NCI-H82 (cell line): ENCODE results near the gene C1orf56.
"Not testable (repeated sequence)": the region's sequence is repeated elsewhere in the genome, so short reads cannot be mapped to it uniquely, and the experiment has no call there.

Experiments used
- DNase-seq: peaks from one replicate; lab custom pipeline; 2025; lab: John Stamatoyannopoulos, UW

C1orf56 gene

DNA sequence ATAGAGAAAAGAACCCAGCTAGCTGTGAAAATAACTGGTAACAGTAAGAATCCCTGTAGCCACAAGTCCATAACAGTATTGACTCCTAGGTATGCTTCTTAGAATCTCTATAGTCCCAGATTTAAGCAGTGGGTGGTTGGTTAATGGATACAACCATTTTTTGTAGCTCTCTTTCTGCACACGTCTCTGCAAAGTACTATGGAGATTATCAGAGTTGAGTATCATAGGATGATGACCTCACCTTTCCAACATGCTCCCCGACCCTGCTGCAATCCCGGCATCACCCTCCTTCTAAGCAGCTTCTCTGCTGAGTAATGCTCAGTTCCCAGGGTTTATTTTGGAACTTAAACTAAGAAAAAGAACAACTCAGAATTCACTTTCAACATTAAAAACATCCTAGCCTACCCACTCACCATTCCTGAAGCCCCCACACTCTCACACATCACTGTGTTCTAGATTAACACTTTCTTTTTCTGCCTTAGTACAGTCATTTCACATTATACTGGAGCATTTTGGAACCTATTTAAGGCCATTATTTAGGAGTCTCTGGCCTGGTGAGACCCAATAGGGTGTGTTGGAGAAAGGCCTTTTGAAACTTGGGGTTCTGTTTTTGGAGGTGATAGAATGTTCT lies 15.3 kb downstream of the C1orf56 start:
- peak; percentile 27 for DNase-seq

DNA sequence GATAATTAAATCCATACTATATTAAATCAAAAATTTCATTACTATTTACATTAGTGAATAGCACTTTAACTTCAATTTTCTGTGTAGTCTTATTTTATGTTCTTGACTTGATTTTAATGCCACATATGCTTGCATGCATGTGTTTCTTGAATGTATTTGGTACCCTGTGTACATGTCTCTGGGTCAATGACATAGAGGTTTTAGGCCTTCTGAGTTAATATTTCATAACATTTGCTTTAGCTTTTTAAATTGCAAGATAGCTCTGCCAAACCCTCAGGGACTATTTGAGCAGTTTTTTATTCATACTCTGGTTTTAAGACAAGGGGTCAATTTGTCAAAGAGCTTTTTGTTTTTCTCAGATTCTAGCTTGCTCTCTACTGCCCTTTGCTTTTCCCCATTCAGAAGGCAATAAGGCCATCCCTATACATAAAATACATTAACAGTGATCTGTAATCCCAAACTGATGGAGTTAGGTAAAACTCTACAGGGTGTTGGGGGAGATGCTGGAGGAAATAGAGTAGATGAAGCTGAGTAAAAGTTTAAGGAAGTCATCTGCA lies 17.6 kb downstream of the C1orf56 start:
- DNase-seq = no peak

DNA sequence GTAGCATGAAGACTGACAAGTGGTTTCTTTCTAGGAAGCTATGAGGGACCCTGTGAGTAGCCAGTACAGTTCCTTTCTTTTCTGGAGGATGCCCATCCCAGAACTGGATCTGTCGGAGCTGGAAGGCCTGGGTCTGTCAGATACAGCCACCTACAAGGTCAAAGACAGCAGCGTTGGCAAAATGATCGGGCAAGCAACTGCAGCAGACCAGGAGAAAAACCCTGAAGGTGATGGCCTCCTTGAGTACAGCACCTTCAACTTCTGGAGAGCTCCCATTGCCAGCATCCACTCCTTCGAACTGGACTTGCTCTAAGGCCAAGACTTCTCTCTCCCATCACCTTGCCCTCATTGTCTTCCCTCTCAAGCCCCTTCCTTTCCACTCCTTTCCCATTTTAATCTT lies 19.6 kb downstream of the C1orf56 start:
- DNase-seq = no peak

DNA sequence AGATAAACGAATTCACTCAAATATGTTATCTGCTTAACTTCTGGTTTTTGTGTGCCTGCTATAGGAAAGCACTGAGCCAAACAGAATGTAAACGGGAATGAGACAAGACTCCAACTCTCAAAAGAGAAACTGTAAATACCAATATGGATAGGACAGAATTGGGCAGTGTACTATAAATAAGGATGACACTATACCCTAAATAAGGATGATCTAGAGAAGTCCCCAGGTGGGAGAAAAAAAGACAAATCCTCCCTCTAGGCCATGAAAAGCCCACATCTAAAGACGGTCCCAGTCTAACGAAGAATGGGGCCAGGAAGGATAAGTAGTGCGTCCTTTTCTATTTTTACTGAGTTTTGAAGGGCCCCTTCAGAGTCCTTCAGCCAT lies 21.5 kb downstream of the C1orf56 start:
- DNase-seq = no peak

DNA sequence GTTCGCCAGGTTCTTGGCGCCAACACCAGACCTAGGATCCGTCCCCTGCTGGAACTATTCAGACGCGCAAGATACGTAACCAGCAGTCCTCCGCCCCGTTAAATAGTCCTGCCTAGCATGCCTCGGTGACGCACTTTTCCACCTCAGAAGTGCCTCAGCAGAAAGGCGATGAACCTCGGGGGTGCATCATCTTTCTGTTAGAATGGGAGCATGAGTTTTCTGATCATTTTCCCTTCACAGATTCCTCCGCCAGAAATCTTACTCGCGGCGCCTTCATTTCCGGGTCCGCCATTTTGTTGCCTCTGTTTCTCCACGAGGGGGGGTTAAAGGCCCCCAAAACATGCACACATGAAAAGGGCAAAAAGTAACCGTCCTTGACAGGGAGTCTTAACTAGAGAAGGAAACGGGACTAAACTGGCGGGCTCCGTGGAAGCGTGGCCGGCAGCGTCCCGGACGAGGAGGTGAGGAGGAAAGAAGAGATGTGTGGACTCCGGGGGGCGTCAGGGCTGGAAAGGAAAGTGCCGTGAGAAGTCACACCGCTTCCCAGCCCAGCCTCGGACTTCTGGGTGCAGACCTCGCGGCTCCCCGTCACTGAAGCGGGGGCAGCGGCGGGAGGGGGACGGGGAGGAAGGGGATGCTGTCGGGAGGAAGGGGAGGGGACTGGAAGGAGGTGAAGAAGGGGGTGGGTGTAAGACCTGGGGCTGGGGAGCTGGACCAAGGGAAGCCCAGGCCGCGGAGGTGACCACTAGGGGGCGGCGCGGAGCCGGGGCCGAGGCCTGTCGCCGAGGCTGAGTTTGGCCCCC lies 23.1 kb downstream of the C1orf56 start, which contains the start of gene GABPB2:
Gene GABPB2 (plus strand): TSS at position 288 of the 803 bp plus-strand sequence. CDS start 17,429 bp downstream, outside the sequence.
- peak; percentile 96 for DNase-seq

DNA sequence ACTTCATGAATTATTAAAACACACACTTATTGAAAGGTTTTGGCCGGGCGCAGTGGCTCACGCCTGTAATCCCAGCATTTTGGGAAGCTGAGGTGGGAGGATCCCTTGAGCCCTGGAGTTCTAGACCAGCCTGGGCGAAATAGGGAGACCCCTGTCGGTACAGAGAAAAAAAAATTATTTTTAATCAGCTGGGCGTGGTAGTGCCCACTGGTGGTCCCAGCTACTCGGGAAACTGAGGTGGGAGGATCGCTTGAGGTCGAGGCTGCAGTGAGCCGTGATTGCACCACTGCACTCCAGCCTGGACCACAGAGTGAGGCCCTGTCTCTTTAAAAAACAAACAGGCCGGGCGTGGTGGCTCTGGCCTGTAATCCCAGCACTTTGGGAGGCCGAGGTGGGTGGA lies 24.7 kb downstream of the C1orf56 start:
- peak; percentile 25 for DNase-seq

DNA sequence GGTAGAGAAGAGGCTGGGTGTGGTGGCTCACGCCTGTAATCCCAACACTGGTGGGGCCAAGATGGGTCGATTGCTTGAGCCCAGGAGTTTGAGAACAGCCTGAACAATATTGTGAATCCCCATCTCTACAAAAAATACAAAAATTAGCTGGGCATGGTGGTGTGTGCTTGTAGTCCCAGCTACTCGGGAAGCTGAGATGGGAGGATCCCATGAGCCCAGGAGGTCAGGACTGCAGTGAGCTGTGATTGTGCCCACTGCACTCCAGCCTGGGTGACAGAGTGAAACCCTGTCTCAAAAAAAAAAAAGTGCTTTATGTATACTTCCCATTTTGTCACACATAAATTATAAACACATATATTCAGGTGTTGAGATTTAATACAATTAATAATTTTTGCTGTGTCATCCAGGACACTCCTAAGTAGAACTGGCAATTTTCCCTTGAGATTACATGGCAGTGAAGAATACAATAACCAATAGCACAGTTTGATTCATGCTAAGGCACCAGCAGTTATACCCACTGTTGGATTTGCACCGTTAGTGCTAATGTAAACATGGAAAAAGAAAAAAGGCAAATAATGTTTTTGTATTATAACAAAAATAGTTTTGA lies 38.5 kb downstream of the C1orf56 start:
- no peak for DNase-seq

DNA sequence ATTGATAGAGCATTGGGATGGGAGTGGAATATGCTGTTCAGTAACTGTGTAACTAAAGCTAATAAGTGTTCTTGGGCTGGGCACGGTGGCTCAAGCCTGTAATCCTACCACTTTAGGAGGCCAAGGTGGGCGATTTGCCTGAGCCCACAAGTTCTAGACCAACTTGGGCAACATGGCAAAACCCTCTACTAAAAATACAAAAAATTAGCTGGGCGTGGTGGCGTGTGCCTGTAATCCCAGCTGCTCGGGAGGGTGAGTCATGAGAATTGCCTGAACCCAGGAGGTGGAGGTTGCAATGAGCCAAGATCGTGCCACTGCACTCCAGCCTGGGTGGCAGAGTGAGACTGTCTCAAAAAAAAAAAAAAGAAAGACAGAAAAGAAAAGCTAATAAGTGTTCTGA lies 49.9 kb downstream of the C1orf56 start:
- DNase-seq = not testable (repeated sequence)

DNA sequence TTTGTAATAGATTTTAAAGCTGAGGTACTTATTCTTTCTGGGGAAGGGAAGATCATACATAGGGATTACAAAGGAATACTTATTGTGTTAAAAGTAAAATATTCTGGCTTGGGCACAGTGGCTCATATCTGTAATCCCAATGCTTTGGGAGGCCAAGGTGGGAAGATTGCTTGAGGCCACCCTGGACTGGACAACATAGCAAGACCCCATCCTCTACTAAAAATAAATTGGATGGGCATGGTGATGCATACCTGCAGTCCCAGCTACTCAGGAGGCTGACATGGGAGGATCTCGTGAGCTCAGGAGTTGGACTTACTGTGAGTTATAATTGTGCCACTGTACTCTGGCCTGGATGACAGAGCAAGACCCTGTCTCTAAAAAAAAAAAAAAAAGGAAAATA lies 50.6 kb downstream of the C1orf56 start:
- DNase-seq = no peak
